A673 (cell line): Measurements from ENCODE around the gene DGKD. TPM values are rescaled to one million over a fixed set of nuclear protein-coding genes. Genes with fewer than 3 reads are reported as not detected.
"Not testable (repeated sequence)": the region's sequence is repeated elsewhere in the genome, so short reads cannot be mapped to it uniquely, and the experiment has no call there.

ENCODE experiments used
- BruUV-seq: library from RNA; stranded (reverse); fragments of 400-500 nt; replicated peaks from 2 replicates; lab custom pipeline; 2021; lab: Mats Ljungman, UMichigan
- CTCF ChIA-PET: fragments of 300-600 bp; sonication (Branson Sonifier 250); formaldehyde crosslinking; loops from one replicate; lab custom pipeline; 2022; ENCODE audit warnings: antibody characterized with exemption; lab: Charles Lee
- POLR2A ChIA-PET: fragments of 300-600 bp; sonication (Branson Sonifier 250); formaldehyde crosslinking; loops from one replicate; lab custom pipeline; 2022; ENCODE audit warnings: antibody characterized with exemption; ENCODE audit not compliant: low non-redundant PET; lab: Charles Lee
- DNase-seq: peaks from one replicate; pipeline ENCODE4 v3.0.0-alpha.2; 2015; ENCODE audit warnings: low spot score
- H3K27ac ChIP-seq: fragments of 200-600 bp; sonication (generic); 2 replicates; pipeline ENCODE4 v1.5.1; 2016; ENCODE audit warnings: mixed run types, low read depth, mild to moderate bottlenecking, mixed read lengths, antibody characterized with exemption, low read length; ENCODE audit not compliant: poor library complexity, severe bottlenecking
- H3K27me3 ChIP-seq: fragments of 200-600 bp; sonication (generic); replicated peaks from 2 replicates; pipeline ENCODE4 v1.6.1; 2017; ENCODE audit warnings: mixed run types, low read depth, mild to moderate bottlenecking, mixed read lengths, antibody characterized with exemption, low read length; ENCODE audit not compliant: insufficient read depth, poor library complexity
- H3K36me3 ChIP-seq: fragments of 200-600 bp; sonication (generic); 2 replicates; pipeline ENCODE4 v1.6.1; 2016; ENCODE audit warnings: mixed run types, mild to moderate bottlenecking, mixed read lengths, antibody characterized with exemption, low read length; ENCODE audit not compliant: insufficient read depth, poor library complexity, severe bottlenecking
- H3K4me1 ChIP-seq: fragments of 200-600 bp; sonication (generic); 2 replicates; pipeline ENCODE4 v1.6.1; 2017; ENCODE audit warnings: mixed run types, mild to moderate bottlenecking, mixed read lengths, antibody characterized with exemption, low read length; ENCODE audit not compliant: insufficient read depth, poor library complexity, severe bottlenecking
- H3K4me3 ChIP-seq: fragments of 200-600 bp; sonication (generic); 2 replicates; pipeline ENCODE4 v1.5.1; 2016; ENCODE audit warnings: low read depth, mixed run types, mild to moderate bottlenecking, mixed read lengths, low read length; ENCODE audit not compliant: poor library complexity, severe bottlenecking
- H3K9me3 ChIP-seq: fragments of 200-600 bp; sonication (generic); 2 replicates; pipeline ENCODE4 v1.6.1; 2016; ENCODE audit warnings: mixed run types, low read depth, mild to moderate bottlenecking, mixed read lengths, antibody characterized with exemption, low read length; ENCODE audit not compliant: poor library complexity, severe bottlenecking
- CTCF ChIP-seq: fragments of 300-800, 200-600 bp; sonication (generic); conservative IDR thresholded peaks from 2 replicates; pipeline ENCODE4 v1.5.1; 2017; ENCODE audit warnings: low read depth, mild to moderate bottlenecking, antibody characterized with exemption, low read length, moderate library complexity, mixed read lengths
- EZH2 ChIP-seq: fragments of 200-600 bp; sonication (generic); IDR thresholded peaks from 2 replicates; pipeline ENCODE4 v1.6.1; 2017; ENCODE audit warnings: borderline replicate concordance, low read depth, mild to moderate bottlenecking, mixed read lengths, antibody characterized with exemption, low read length; ENCODE audit not compliant: poor library complexity, severe bottlenecking
- intact Hi-C: fragments of 100-400 bp; cut with micrococcal nuclease; formaldehyde crosslinking; loops from one replicate; pipeline ENCODE4 v1.10.0; 2022; ENCODE audit not compliant: unreplicated experiment
- total RNA-seq: library from RNA; stranded (reverse); gene quantifications from 2 replicates; pipeline ENCODE4 v1.2.3, GENCODE V29; 2021

Gene DGKD
- total RNA-seq, 1 experiment from 2014 or later = 128 TPM

DNA sequence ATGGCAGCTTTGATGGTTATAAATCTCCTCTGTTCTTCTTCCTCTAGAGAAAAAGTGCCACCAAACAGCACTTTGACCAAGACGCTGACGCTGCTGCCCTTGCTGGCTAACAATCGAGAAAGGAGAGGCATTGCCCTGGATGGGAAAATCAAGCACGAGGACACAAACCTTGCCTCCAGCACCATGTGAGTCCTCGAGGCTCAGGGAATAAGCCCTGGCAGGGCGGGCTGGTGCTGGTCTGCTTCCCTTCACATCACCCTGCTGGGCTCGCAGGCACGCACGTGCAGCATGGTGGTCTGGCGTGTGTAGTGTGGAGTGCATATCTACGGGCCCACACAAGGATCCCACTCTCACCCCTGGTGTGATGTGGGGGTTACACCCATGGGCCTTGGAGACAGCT is 19.4 kb upstream of the DGKD start:
- peaks cover 31% of the 10 kb centered on the region for H3K4me1 ChIP-seq
- DNase-seq = no peak
- H3K27me3 ChIP-seq = no peaks in the 10 kb centered on the region
- ChIA-PET CTCF (no interaction called here), POLR2A (no interaction called here)
- intact Hi-C loops = no loop called here
- TF ChIP-seq CTCF (no peak), EZH2 (no peak)
- no TSS peak for BruUV-seq
- H3K27ac ChIP-seq = no peak overlapping the region
- H3K36me3 ChIP-seq = no peaks in the 10 kb centered on the region
- H3K4me3 ChIP-seq = no peak overlapping the region
- H3K9me3 ChIP-seq = no peaks in the 10 kb centered on the region

DNA sequence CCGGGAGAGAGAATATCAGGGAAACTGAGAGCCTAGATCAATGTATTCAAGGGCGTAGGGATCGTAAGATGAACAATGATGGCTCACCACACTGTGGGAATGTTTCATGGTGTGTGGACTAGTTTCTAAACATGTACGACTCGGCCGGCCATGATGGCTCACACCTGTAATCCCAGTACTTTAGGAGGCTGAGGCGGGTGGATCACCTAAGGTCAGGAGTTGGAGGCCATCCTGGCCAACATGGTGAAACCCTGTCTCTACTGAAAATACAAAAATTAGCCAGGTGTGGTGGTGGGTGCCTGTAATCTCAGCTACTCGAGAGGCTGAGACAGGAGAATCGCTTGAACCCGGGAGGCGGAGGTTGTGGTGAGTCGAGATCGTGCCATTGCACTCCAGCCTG is 18.2 kb upstream of the DGKD start:
- CTCF ChIA-PET, intact Hi-C loops, H3K27ac ChIP-seq, POLR2A ChIA-PET, H3K4me3 ChIP-seq, H3K36me3 ChIP-seq, BruUV-seq, H3K27me3 ChIP-seq, DNase-seq, H3K9me3 ChIP-seq: not testable (repeated sequence)
- peaks cover 20% of the 10 kb centered on the region for H3K4me1 ChIP-seq

GRCh38 chr2:233336541-233336940 is 17.8 kb upstream of the DGKD start:
- intact Hi-C loops = no loop called here
- H3K27ac ChIP-seq = no peak overlapping the region
- BruUV-seq = no TSS peak
- ChIA-PET CTCF (interaction anchor here (0.6 kb wide), 1 partner anchor 282 kb away, joined by 5 read pairs; no protein-coding TSS in a partner anchor), POLR2A (no interaction called here)
- H3K36me3 ChIP-seq = no peaks in the 10 kb centered on the region
- TF ChIP-seq CTCF (no peak), EZH2 (no peak)
- no peaks in the 10 kb centered on the region for H3K27me3 ChIP-seq
- no peak for DNase-seq
- H3K4me3 ChIP-seq = no peak overlapping the region
- H3K9me3 ChIP-seq = no peaks in the 10 kb centered on the region
- peaks cover 17% of the 10 kb centered on the region for H3K4me1 ChIP-seq

DNA sequence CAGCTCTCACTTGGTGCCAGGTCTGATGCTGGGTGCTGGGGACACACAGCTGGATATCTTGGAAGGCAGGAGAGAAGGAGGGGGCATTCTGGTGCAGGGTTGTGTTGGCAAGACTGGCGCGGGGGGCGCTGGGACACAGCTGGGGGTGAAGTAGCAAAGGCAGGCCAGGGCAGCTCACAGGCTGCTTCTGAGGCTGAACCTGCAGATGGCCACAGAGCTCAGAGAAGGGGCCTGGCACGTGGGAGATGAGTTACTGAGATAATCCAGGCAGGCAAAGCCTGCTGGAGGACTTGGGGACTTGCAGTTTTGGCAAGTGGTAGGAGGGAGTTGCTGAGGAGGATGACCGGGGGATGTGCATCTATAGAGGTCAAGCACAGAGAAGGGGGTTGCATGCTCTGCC is 16.2 kb upstream of the DGKD start:
- no peak for TF ChIP-seq CTCF
- no peak for TF ChIP-seq EZH2
- Histone ChIP-seq H3K36me3 (no peaks in the 10 kb centered on the region), H3K27ac (no peak overlapping the region), H3K4me1 (peaks cover 9% of the 10 kb centered on the region), H3K27me3 (no peaks in the 10 kb centered on the region), H3K4me3 (no peak overlapping the region), H3K9me3 (no peaks in the 10 kb centered on the region)
- no TSS peak for BruUV-seq
- DNase-seq = no peak
- CTCF ChIA-PET = no interaction called here
- intact Hi-C loops = no loop called here
- POLR2A ChIA-PET = no interaction called here
